ENCODE data around the gene LSM4. TPM values are rescaled to one million over a fixed set of nuclear protein-coding genes. Genes with fewer than 3 reads are reported as not detected.

Gene LSM4
- total and polyA plus RNA-seq, 2 of the 13 experiments (the other 11 are each of a cell fraction or from before 2014, with no cell fraction given) = 65.8 to 166 TPM

DNA sequence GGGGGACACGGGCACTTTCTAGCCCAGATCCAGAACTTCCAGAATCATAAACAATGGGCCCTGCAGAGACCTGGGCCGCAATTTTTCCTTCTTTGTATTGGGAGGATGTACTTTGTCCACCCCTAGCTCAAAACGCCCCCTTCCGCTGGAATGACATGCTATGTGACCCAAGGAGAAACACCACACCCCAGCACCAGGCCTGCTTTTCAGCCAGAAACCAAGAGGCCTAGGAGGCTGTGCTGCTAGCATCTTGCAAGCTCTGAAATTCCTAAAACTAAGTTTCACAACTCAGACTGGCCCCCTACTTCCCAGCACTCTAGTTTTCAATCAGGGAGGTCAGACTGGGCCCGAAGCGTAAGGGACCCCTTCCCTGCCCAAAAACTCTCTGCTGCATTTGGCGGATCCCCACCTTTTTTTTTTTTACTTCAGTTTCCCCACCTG is 538 bp downstream of the LSM4 start (continued):
- TF ChIP-seq BORCS8-MEF2B (CRISPR knock-in tag; IDR thresholded peaks at IDR 0.05) (no peak), KMT2A (CRISPR knock-in tag; IDR thresholded peaks at IDR 0.05) (no peak), TSC22D2 (CRISPR knock-in tag; IDR thresholded peaks at IDR 0.05; ENCODE audit: borderline replicate concordance) (no peak; the same call in 1 of the 2 replicates), SNRNP70 (IDR thresholded peaks at IDR 0.05; ENCODE audit: low read depth, low read length) (no peak), ZNF337 (CRISPR knock-in tag; IDR thresholded peaks at IDR 0.05; ENCODE audit: borderline replicate concordance, low read depth) (no peak), ZNF670 (CRISPR knock-in tag; IDR thresholded peaks at IDR 0.05; ENCODE audit: borderline replicate concordance) (no peak), NFE2 (CRISPR knock-in tag; IDR thresholded peaks at IDR 0.05) (no peak), FOXA3 (CRISPR knock-in tag; IDR thresholded peaks at IDR 0.05) (no peak), MIXL1 (CRISPR knock-in tag; IDR thresholded peaks at IDR 0.05) (no peak), ZNF616 (CRISPR knock-in tag; IDR thresholded peaks at IDR 0.05; ENCODE audit: low read depth) (no peak), REPIN1 (CRISPR knock-in tag; IDR thresholded peaks at IDR 0.05; ENCODE audit: borderline replicate concordance, low read depth) (no peak), MIER3 (CRISPR knock-in tag; IDR thresholded peaks at IDR 0.05; ENCODE audit: borderline replicate concordance) (no peak), ZNF333 (CRISPR knock-in tag; IDR thresholded peaks at IDR 0.05; ENCODE audit: borderline replicate concordance) (no peak), ZNF225 (CRISPR knock-in tag; IDR thresholded peaks at IDR 0.05) (no peak)
- TF ChIP-seq, protein P1, sequence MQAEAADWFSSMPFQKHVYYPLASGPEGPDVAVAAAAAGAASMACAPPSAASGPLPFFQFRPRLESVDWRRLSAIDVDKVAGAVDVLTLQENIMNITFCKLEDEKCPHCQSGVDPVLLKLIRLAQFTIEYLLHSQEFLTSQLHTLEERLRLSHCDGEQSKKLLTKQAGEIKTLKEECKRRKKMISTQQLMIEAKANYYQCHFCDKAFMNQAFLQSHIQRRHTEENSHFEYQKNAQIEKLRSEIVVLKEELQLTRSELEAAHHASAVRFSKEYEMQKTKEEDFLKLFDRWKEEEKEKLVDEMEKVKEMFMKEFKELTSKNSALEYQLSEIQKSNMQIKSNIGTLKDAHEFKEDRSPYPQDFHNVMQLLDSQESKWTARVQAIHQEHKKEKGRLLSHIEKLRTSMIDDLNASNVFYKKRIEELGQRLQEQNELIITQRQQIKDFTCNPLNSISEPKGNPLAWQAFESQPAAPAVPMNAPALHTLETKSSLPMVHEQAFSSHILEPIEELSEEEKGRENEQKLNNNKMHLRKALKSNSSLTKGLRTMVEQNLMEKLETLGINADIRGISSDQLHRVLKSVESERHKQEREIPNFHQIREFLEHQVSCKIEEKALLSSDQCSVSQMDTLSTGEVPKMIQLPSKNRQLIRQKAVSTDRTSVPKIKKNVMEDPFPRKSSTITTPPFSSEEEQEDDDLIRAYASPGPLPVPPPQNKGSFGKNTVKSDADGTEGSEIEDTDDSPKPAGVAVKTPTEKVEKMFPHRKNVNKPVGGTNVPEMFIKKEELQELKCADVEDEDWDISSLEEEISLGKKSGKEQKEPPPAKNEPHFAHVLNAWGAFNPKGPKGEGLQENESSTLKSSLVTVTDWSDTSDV (CRISPR knock-in tag; IDR thresholded peaks at IDR 0.05) = no peak
- TF ChIP-seq, protein P2, sequence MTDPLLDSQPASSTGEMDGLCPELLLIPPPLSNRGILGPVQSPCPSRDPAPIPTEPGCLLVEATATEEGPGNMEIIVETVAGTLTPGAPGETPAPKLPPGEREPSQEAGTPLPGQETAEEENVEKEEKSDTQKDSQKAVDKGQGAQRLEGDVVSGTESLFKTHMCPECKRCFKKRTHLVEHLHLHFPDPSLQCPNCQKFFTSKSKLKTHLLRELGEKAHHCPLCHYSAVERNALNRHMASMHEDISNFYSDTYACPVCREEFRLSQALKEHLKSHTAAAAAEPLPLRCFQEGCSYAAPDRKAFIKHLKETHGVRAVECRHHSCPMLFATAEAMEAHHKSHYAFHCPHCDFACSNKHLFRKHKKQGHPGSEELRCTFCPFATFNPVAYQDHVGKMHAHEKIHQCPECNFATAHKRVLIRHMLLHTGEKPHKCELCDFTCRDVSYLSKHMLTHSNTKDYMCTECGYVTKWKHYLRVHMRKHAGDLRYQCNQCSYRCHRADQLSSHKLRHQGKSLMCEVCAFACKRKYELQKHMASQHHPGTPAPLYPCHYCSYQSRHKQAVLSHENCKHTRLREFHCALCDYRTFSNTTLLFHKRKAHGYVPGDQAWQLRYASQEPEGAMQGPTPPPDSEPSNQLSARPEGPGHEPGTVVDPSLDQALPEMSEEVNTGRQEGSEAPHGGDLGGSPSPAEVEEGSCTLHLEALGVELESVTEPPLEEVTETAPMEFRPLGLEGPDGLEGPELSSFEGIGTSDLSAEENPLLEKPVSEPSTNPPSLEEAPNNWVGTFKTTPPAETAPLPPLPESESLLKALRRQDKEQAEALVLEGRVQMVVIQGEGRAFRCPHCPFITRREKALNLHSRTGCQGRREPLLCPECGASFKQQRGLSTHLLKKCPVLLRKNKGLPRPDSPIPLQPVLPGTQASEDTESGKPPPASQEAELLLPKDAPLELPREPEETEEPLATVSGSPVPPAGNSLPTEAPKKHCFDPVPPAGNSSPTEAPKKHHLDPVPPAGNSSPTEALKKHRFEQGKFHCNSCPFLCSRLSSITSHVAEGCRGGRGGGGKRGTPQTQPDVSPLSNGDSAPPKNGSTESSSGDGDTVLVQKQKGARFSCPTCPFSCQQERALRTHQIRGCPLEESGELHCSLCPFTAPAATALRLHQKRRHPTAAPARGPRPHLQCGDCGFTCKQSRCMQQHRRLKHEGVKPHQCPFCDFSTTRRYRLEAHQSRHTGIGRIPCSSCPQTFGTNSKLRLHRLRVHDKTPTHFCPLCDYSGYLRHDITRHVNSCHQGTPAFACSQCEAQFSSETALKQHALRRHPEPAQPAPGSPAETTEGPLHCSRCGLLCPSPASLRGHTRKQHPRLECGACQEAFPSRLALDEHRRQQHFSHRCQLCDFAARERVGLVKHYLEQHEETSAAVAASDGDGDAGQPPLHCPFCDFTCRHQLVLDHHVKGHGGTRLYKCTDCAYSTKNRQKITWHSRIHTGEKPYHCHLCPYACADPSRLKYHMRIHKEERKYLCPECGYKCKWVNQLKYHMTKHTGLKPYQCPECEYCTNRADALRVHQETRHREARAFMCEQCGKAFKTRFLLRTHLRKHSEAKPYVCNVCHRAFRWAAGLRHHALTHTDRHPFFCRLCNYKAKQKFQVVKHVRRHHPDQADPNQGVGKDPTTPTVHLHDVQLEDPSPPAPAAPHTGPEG (CRISPR knock-in tag; IDR thresholded peaks at IDR 0.05) = no peak
- TF ChIP-seq, protein P3, sequence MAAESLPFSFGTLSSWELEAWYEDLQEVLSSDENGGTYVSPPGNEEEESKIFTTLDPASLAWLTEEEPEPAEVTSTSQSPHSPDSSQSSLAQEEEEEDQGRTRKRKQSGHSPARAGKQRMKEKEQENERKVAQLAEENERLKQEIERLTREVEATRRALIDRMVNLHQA (CRISPR knock-in tag; IDR thresholded peaks at IDR 0.05) = no peak
- TF ChIP-seq, protein P4, sequence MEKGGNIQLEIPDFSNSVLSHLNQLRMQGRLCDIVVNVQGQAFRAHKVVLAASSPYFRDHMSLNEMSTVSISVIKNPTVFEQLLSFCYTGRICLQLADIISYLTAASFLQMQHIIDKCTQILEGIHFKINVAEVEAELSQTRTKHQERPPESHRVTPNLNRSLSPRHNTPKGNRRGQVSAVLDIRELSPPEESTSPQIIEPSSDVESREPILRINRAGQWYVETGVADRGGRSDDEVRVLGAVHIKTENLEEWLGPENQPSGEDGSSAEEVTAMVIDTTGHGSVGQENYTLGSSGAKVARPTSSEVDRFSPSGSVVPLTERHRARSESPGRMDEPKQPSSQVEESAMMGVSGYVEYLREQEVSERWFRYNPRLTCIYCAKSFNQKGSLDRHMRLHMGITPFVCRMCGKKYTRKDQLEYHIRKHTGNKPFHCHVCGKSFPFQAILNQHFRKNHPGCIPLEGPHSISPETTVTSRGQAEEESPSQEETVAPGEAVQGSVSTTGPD (CRISPR knock-in tag; IDR thresholded peaks at IDR 0.05) = no peak
